H9 (cell line): ENCODE measurements around the gene GRIN3B. TPM values are rescaled to one million over a fixed set of nuclear protein-coding genes. Genes with fewer than 3 reads are reported as not detected.

ENCODE experiments used
- DNase-seq: peaks from one replicate; pipeline ENCODE4 v3.0.0-alpha.2; 2017
- H2AFZ ChIP-seq: one replicate; pipeline ENCODE4 v1.6.1; 2013; ENCODE audit warnings: mild to moderate bottlenecking, low read length, control low read depth, moderate library complexity
- H2AK5ac ChIP-seq: 2 replicates; pipeline ENCODE4 v1.6.1; 2013; ENCODE audit warnings: low read length, control low read depth, mixed read lengths; ENCODE audit not compliant: insufficient read length
- H2BK120ac ChIP-seq: one replicate; pipeline ENCODE4 v1.6.1; 2013; ENCODE audit warnings: low read depth, mild to moderate bottlenecking, low read length, control low read depth, inconsistent platforms; ENCODE audit not compliant: poor library complexity, severe bottlenecking
- H2BK12ac ChIP-seq: 2 replicates; pipeline ENCODE4 v1.6.1; 2013; ENCODE audit warnings: low read length, control low read depth, mixed read lengths, low read depth; ENCODE audit not compliant: insufficient read length
- H2BK15ac ChIP-seq: 2 replicates; pipeline ENCODE4 v1.6.1; 2013; ENCODE audit warnings: low read depth, low read length, control low read depth
- H2BK20ac ChIP-seq: one replicate; pipeline ENCODE4 v1.6.1; 2013; ENCODE audit warnings: low read depth, mild to moderate bottlenecking, low read length, control low read depth, inconsistent platforms; ENCODE audit not compliant: poor library complexity, severe bottlenecking
- H2BK5ac ChIP-seq: 2 replicates; pipeline ENCODE4 v1.6.1; 2013; ENCODE audit warnings: low read length, control low read depth, mixed read lengths; ENCODE audit not compliant: insufficient read length
- H3K14ac ChIP-seq: 2 replicates; pipeline ENCODE4 v1.6.1; 2013; ENCODE audit warnings: low read length, control low read depth; ENCODE audit not compliant: insufficient read depth
- H3K18ac ChIP-seq: 2 replicates; pipeline ENCODE4 v1.6.1; 2013; ENCODE audit warnings: low read depth, mild to moderate bottlenecking, mixed read lengths, low read length, control low read depth; ENCODE audit not compliant: insufficient read length
- H3K23ac ChIP-seq: 2 replicates; pipeline ENCODE4 v1.6.1; 2013; ENCODE audit warnings: low read length, control low read depth, mixed read lengths, low read depth; ENCODE audit not compliant: insufficient read length
- H3K23me2 ChIP-seq: 2 replicates; pipeline ENCODE4 v1.6.1; 2013; ENCODE audit warnings: low read depth, mild to moderate bottlenecking, mixed read lengths, low read length, control low read depth; ENCODE audit not compliant: insufficient read length, poor library complexity, severe bottlenecking
- H3K27ac ChIP-seq: 2 replicates; pipeline ENCODE4 v1.5.1; 2013; ENCODE audit warnings: low read length, control low read depth, mixed read lengths, low read depth; ENCODE audit not compliant: insufficient read length
- H3K27me3 ChIP-seq: 2 replicates; pipeline ENCODE4 v1.6.1; 2013; ENCODE audit warnings: low read length, control low read depth, inconsistent platforms; ENCODE audit not compliant: insufficient read depth
- H3K4ac ChIP-seq: 2 replicates; pipeline ENCODE4 v1.6.1; 2013; ENCODE audit warnings: low read depth, mild to moderate bottlenecking, control low read depth, inconsistent platforms, low read length, moderate library complexity
- H3K4me1 ChIP-seq: 2 replicates; pipeline ENCODE4 v1.6.1; 2013; ENCODE audit warnings: low read length, control low read depth, inconsistent platforms; ENCODE audit not compliant: insufficient read depth
- H3K4me2 ChIP-seq: 2 replicates; pipeline ENCODE4 v1.6.1; 2013; ENCODE audit warnings: low read length, control low read depth, mixed read lengths; ENCODE audit not compliant: insufficient read length, insufficient read depth
- H3K56ac ChIP-seq: 2 replicates; pipeline ENCODE4 v1.6.1; 2013; ENCODE audit warnings: low read depth, mild to moderate bottlenecking, mixed read lengths, low read length, control low read depth; ENCODE audit not compliant: insufficient read length
- H3K79me1 ChIP-seq: 2 replicates; pipeline ENCODE4 v1.6.1; 2013; ENCODE audit warnings: low read depth, mild to moderate bottlenecking, moderate library complexity, low read length, control low read depth, inconsistent platforms; ENCODE audit not compliant: insufficient read depth, poor library complexity, severe bottlenecking
- H3K79me2 ChIP-seq: 2 replicates; pipeline ENCODE4 v1.6.1; 2013; ENCODE audit warnings: low read length, control low read depth, inconsistent platforms; ENCODE audit not compliant: insufficient read depth
- H3K9ac ChIP-seq: 2 replicates; pipeline ENCODE4 v1.6.1; 2013; ENCODE audit warnings: low read length, control low read depth, mixed read lengths; ENCODE audit not compliant: insufficient read length; ENCODE audit errors: extremely low read depth
- H3K9me3 ChIP-seq: one replicate; pipeline ENCODE4 v1.6.1; 2013; ENCODE audit warnings: low read depth, low read length, inconsistent platforms; ENCODE audit not compliant: control insufficient read depth
- H3T11ph ChIP-seq: one replicate; pipeline ENCODE4 v1.6.1; 2013; ENCODE audit warnings: mild to moderate bottlenecking, low read length, control low read depth, inconsistent platforms
- H4K20me1 ChIP-seq: one replicate; pipeline ENCODE4 v1.6.1; 2013; ENCODE audit not compliant: control insufficient read depth, insufficient read length, insufficient read depth
- H4K5ac ChIP-seq: 2 replicates; pipeline ENCODE4 v1.6.1; 2013; ENCODE audit warnings: low read depth, mild to moderate bottlenecking, mixed read lengths, low read length, control low read depth; ENCODE audit not compliant: insufficient read length
- H4K8ac ChIP-seq: replicated peaks from 2 replicates; pipeline ENCODE4 v1.6.1; 2013; ENCODE audit warnings: low read length, control low read depth, mixed read lengths, low read depth; ENCODE audit not compliant: insufficient read length
- H4K91ac ChIP-seq: 2 replicates; pipeline ENCODE4 v1.6.1; 2013; ENCODE audit warnings: low read depth, mild to moderate bottlenecking, moderate library complexity, mixed read lengths, low read length, control low read depth; ENCODE audit not compliant: insufficient read length
- H3K27ac Mint-ChIP-seq, 3 experiments: 2 replicates in 2 of 3; 3 replicates in 1 of 3; pipeline ENCODE4 v1.8.0; 2020 to 2021; ENCODE audit warnings: mixed read lengths in 3 of 3, mild to moderate bottlenecking in 1 of 3, moderate library complexity in 1 of 3
- H3K27me3 Mint-ChIP-seq: 2 replicates; pipeline ENCODE4 v1.8.0; 2021; ENCODE audit warnings: low read depth, mild to moderate bottlenecking, moderate library complexity, mixed read lengths
- H3K36me3 Mint-ChIP-seq, 3 experiments: 2 replicates in 2 of 3; 3 replicates in 1 of 3; pipeline ENCODE4 v1.8.0; 2020 to 2021; ENCODE audit warnings: low read depth in 3 of 3, mixed read lengths in 3 of 3; ENCODE audit not compliant: insufficient read depth in 1 of 3
- H3K4me1 Mint-ChIP-seq, 2 experiments: 2 replicates each; pipeline ENCODE4 v1.8.0; 2020; ENCODE audit warnings: mixed read lengths in 2 of 2
- H3K4me3 Mint-ChIP-seq, 2 experiments: 2 replicates in 1 of 2; 3 replicates in 1 of 2; pipeline ENCODE4 v1.8.0; 2020 to 2021; ENCODE audit warnings: mild to moderate bottlenecking in 2 of 2, mixed read lengths in 2 of 2, moderate library complexity in 1 of 2
- H3K9me3 Mint-ChIP-seq, 2 experiments: 2 replicates in 1 of 2; 3 replicates in 1 of 2; pipeline ENCODE4 v1.8.0; 2020; ENCODE audit warnings: mild to moderate bottlenecking in 2 of 2, mixed read lengths in 2 of 2, moderate library complexity in 1 of 2
- WGBS: extraction: QIAGEN DNeasy Blood & Tissue Kit; methylation state at CpG from one replicate; pipeline ENCODE4 v1.1.7; 2013; ENCODE audit warnings: missing lambda C conversion rate, low lambda C conversion rate, mixed read lengths; ENCODE audit not compliant: insufficient read length; ENCODE audit errors: extremely low coverage; 5-methylcytosine and 5-hydroxymethylcytosine counted together
- total RNA-seq: library from RNA; stranded (reverse); gene quantifications from 2 replicates; pipeline ENCODE4 v1.2.1, GENCODE V29; 2021
- TF ChIP-seq, protein P1 (sequence below): fragments of 200-600 bp; sonication (generic); conservative IDR thresholded peaks from 3 replicates; pipeline ENCODE4 v1.8.0; 2021; ENCODE audit warnings: antibody characterized with exemption, mild to moderate bottlenecking

Gene GRIN3B
- total RNA-seq, 1 experiment from 2014 or later, result 1.0 TPM

- Histone ChIP-seq H2BK20ac (no peak overlapping the region), H3K23ac (no peak overlapping the region), H2BK120ac (no peak overlapping the region), H3K9ac (no peak overlapping the region), H3K79me2 (no peaks in the 10 kb centered on the region), H3K9me3 (no peaks in the 10 kb centered on the region), H3K14ac (no peak overlapping the region), H3K4me1 (no peaks in the 10 kb centered on the region), H4K91ac (no peak overlapping the region), H2AK5ac (no peak overlapping the region), H3T11ph (no peak overlapping the region), H3K4me2 (no peak overlapping the region), H3K18ac (no peak overlapping the region), H2AFZ (no peak overlapping the region), H2BK12ac (no peak overlapping the region), H2BK15ac (no peak overlapping the region), H4K20me1 (peaks cover 7% of the 10 kb centered on the region), H3K27me3 (no peaks in the 10 kb centered on the region; the same call in 1 of the 2 replicates), H4K5ac (no peak overlapping the region), H3K56ac (no peak overlapping the region), H2BK5ac (no peak overlapping the region), H3K4ac (no peak overlapping the region), H3K23me2 (no peaks in the 10 kb centered on the region), H3K79me1 (no peaks in the 10 kb centered on the region), H3K27ac (no peak overlapping the region), H4K8ac (no peak overlapping the region)
- WGBS, result no CpG with 5 or more reads among the region's 17 CpGs
- TF ChIP-seq, protein P1, sequence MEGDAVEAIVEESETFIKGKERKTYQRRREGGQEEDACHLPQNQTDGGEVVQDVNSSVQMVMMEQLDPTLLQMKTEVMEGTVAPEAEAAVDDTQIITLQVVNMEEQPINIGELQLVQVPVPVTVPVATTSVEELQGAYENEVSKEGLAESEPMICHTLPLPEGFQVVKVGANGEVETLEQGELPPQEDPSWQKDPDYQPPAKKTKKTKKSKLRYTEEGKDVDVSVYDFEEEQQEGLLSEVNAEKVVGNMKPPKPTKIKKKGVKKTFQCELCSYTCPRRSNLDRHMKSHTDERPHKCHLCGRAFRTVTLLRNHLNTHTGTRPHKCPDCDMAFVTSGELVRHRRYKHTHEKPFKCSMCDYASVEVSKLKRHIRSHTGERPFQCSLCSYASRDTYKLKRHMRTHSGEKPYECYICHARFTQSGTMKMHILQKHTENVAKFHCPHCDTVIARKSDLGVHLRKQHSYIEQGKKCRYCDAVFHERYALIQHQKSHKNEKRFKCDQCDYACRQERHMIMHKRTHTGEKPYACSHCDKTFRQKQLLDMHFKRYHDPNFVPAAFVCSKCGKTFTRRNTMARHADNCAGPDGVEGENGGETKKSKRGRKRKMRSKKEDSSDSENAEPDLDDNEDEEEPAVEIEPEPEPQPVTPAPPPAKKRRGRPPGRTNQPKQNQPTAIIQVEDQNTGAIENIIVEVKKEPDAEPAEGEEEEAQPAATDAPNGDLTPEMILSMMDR, result no peak
- Mint-ChIP-seq H3K4me1 (peaks cover 5 to 16% of the 10 kb centered on the region in 2 experiments), H3K27me3 (peaks cover 22% of the 10 kb centered on the region), H3K27ac (peak overlapping the region in 1 of 3 experiments; percentile 76; a peak in 1 of 7 replicates), H3K36me3 (peaks cover 5 to 21% (median 16%) of the 10 kb centered on the region in 3 experiments; a peak in 6 of 7 replicates), H3K9me3 (no peaks in the 10 kb centered on the region; a peak in 1 of 5 replicates), H3K4me3 (no peak overlapping the region)
- DNase-seq, result no peak
Observed at GRCh38 chr19:993361-993830, 6.8 kb upstream of the GRIN3B start.
